ENCODE results near the gene ATP6AP1. TPM values are rescaled to one million over a fixed set of nuclear protein-coding genes. Genes with fewer than 3 reads are reported as not detected.
A peak's percentile ranks its signal among the peaks of the same experiment; 100 is the strongest.

Gene ATP6AP1
- polyA plus RNA-seq, 2 donors = 40.3 to 65.8 TPM

DNA sequence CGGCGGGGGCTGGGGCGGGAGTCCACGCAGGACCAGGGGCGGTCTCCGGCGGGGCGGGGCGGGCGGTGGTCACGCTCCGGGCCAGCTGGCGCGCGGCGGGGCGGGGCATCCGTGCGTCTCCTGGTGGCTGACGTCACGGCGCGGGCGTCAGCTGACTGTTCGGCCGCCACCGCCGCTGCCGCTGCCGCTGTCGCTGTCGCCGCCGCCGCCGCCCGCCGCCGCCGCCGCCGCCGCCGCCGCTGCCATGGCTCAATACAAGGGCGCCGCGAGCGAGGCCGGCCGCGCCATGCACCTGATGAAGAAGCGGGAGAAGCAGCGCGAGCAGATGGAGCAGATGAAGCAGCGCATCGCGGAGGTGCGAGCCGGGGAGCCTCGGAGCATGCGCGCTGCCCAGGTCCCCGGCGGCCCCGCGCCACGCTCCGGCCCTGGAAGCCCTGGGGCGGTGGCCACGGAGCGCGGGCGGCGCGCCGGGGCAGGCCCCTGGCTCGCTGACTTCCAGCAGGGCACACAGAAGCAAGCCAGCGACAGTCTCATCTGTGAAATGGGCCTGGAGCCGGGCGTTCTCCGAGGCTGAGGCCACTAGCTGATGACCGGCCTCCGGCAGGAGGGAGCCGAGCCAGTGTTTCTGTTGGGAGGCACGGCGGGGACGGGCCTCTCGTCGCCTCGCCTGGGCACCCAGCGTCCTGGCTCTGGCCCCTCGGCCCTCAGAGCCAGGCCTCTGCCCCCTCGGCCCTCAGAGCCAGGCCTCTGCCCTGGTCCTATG lies 15.7 kb downstream of the ATP6AP1 start, which contains the start of gene FAM50A:
TSS of gene FAM50A (plus strand) at position 150 of the 763 bp plus-strand sequence. CDS start at position 245, 95 bp downstream.
- Histone ChIP-seq H3K9me3 (ENCODE audit: control insufficient read depth in 2 of 2, insufficient read depth in 1 of 2, low read depth in 1 of 2, low read length in 1 of 2) (no peaks in the 10 kb centered on the region), H3K27ac (ENCODE audit: low read depth in 2 of 2, low read length in 1 of 2) (peak within 1 kb of the TSS; percentile 78 to 89), H3K4me3 (ENCODE audit: low read depth in 1 of 2, low read length in 2 of 2) (peak within 1 kb of the TSS; percentile 42 to 66), H3K36me3 (ENCODE audit: control insufficient read depth in 2 of 2, insufficient read depth in 2 of 2, low read length in 1 of 2) (peaks cover 0 to 20% of the 10 kb centered on the region in 2 donors), H3K4me1 (ENCODE audit: control insufficient read depth in 2 of 2, insufficient read depth in 2 of 2, low read length in 1 of 2) (peaks cover 7 to 8% of the 10 kb centered on the region in 2 donors), H3K27me3 (ENCODE audit: control insufficient read depth in 1 of 2, insufficient read depth in 2 of 2, low read length in 2 of 2) (no peaks in the 10 kb centered on the region)
- 1 to 27% methylated on average over 34 to 94 of the region's 94 CpGs for WGBS, 2 donors

DNA sequence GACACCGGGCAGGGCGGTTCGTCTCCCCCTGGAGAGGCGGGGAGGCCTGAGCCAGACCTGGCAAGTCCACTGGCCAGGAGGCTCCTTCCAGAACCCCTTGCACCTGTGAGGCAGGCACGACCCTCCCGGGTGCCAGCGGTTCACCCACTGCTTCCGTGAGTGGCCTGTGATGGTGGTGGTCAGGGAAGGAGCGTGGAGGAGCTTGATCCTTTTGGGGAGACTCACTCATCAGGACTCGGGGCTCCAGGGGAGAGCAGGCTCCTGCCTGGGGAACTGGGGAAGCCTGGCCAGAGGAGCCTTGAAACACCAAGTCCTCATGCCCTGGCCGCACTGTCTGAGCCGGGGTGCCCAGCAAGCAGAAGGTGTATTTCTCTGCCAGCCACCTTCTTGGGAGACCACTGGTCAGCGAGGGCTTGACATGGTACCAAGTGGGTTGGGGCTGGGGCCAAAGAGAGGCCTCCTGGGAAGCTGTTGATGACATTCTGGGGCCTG lies 16.3 kb downstream of the ATP6AP1 start:
- H3K36me3 ChIP-seq (ENCODE audit: control insufficient read depth in 2 of 2, insufficient read depth in 2 of 2, low read length in 1 of 2) = peaks cover 0 to 23% of the 10 kb centered on the region in 2 donors

DNA sequence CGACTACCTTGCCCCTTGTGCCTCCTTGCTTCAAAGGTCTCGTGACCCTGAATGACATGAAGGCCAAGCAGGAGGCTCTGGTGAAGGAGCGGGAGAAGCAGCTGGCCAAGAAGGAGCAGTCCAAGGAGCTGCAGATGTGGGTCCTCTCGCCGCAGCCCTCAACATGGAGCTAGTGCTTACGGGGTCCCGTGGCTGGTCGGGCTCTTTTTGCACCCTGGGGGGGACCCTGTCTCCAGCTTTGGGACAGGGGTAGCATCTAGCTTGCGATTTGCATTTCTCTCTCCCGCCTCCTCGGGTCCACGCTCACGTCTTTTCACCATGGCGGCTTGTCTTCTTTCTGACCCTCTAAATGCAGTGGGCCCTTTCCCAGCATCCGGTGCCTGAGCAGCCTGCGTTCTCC lies 17.3 kb downstream of the ATP6AP1 start:
- Histone ChIP-seq H3K27ac (ENCODE audit: low read depth in 2 of 2, low read length in 1 of 2) (no peak overlapping the region), H3K9me3 (ENCODE audit: control insufficient read depth in 2 of 2, insufficient read depth in 1 of 2, low read depth in 1 of 2, low read length in 1 of 2) (no peaks in the 10 kb centered on the region), H3K4me1 (ENCODE audit: control insufficient read depth in 2 of 2, insufficient read depth in 2 of 2, low read length in 1 of 2) (peaks cover 7 to 8% of the 10 kb centered on the region in 2 donors), H3K36me3 (ENCODE audit: control insufficient read depth in 2 of 2, insufficient read depth in 2 of 2, low read length in 1 of 2) (peaks cover 0 to 25% of the 10 kb centered on the region in 2 donors), H3K4me3 (ENCODE audit: low read depth in 1 of 2, low read length in 2 of 2) (no peak overlapping the region), H3K27me3 (ENCODE audit: control insufficient read depth in 1 of 2, insufficient read depth in 2 of 2, low read length in 2 of 2) (no peaks in the 10 kb centered on the region)
- WGBS, 2 donors = 91 to 95% methylated on average over 16 of the region's 16 CpGs

More for the DNA sequence above, 16.3 kb downstream of the ATP6AP1 start:
- H3K4me1 ChIP-seq (ENCODE audit: control insufficient read depth in 2 of 2, insufficient read depth in 2 of 2, low read length in 1 of 2) = peaks cover 7 to 8% of the 10 kb centered on the region in 2 donors
- H3K27ac ChIP-seq (ENCODE audit: low read depth in 2 of 2, low read length in 1 of 2) = peak overlapping the region; percentile 60 to 89
- WGBS, 2 donors = 56 to 73% methylated on average over 13 of the region's 13 CpGs
- H3K9me3 ChIP-seq (ENCODE audit: control insufficient read depth in 2 of 2, insufficient read depth in 1 of 2, low read depth in 1 of 2, low read length in 1 of 2) = no peaks in the 10 kb centered on the region
- peak overlapping the region; percentile 42 to 66 for H3K4me3 ChIP-seq (ENCODE audit: low read depth in 1 of 2, low read length in 2 of 2)
- no peaks in the 10 kb centered on the region for H3K27me3 ChIP-seq (ENCODE audit: control insufficient read depth in 1 of 2, insufficient read depth in 2 of 2, low read length in 2 of 2)

DNA sequence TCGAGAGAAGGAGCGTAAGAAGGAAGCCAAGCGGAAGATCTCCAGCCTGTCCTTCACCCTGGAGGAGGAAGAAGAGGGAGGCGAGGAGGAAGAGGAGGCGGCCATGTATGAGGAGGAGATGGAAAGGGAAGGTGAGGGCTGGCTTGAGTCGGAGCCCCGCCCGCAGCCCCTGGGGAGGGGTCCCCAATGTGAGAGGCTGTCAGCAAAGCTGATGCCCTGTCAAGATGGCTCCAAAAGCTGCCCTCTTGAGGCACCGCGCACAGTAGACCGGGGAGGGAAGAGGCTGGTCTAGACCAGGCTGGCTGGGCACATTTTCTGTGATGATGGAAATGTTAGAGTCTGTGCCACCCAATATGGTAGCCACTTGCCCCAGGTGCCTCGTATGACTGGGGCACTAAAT lies 18.0 kb downstream of the ATP6AP1 start:
- 87 to 96% methylated on average over 12 of the region's 12 CpGs for WGBS, 2 donors
- no peak overlapping the region for H3K4me3 ChIP-seq (ENCODE audit: low read depth in 1 of 2, low read length in 2 of 2)
- H3K36me3 ChIP-seq (ENCODE audit: control insufficient read depth in 2 of 2, insufficient read depth in 2 of 2, low read length in 1 of 2) = peaks cover 0 to 24% of the 10 kb centered on the region in 2 donors
- peaks cover 7 to 8% of the 10 kb centered on the region in 2 donors for H3K4me1 ChIP-seq (ENCODE audit: control insufficient read depth in 2 of 2, insufficient read depth in 2 of 2, low read length in 1 of 2)
- H3K27ac ChIP-seq (ENCODE audit: low read depth in 2 of 2, low read length in 1 of 2) = no peak overlapping the region
- H3K9me3 ChIP-seq (ENCODE audit: control insufficient read depth in 2 of 2, insufficient read depth in 1 of 2, low read depth in 1 of 2, low read length in 1 of 2) = no peaks in the 10 kb centered on the region
- no peaks in the 10 kb centered on the region for H3K27me3 ChIP-seq (ENCODE audit: control insufficient read depth in 1 of 2, insufficient read depth in 2 of 2, low read length in 2 of 2)

DNA sequence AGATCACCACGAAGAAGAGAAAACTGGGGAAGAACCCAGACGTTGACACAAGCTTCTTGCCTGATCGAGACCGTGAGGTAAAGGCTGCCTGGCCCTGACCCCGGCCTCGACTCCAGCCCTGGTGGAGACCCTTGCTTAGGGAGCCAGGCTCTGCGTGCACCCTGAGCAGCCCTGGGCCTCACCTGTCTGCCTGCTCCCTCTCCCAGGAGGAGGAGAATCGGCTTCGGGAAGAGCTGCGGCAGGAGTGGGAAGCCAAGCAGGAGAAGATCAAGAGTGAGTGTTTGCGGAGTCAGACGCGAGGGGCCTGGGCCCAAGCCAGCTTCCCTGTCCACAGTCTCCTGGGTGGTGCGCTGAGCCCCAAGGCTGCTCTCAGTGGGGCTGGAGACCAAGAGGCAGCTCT lies 20.0 kb downstream of the ATP6AP1 start:
- Histone ChIP-seq H3K4me1 (ENCODE audit: control insufficient read depth in 2 of 2, insufficient read depth in 2 of 2, low read length in 1 of 2) (peaks cover 3 to 6% of the 10 kb centered on the region in 2 donors), H3K4me3 (ENCODE audit: low read depth in 1 of 2, low read length in 2 of 2) (no peak overlapping the region), H3K9me3 (ENCODE audit: control insufficient read depth in 2 of 2, insufficient read depth in 1 of 2, low read depth in 1 of 2, low read length in 1 of 2) (no peaks in the 10 kb centered on the region), H3K27me3 (ENCODE audit: control insufficient read depth in 1 of 2, insufficient read depth in 2 of 2, low read length in 2 of 2) (no peaks in the 10 kb centered on the region), H3K27ac (ENCODE audit: low read depth in 2 of 2, low read length in 1 of 2) (no peak overlapping the region), H3K36me3 (ENCODE audit: control insufficient read depth in 2 of 2, insufficient read depth in 2 of 2, low read length in 1 of 2) (peaks cover 0 to 17% of the 10 kb centered on the region in 2 donors)
- 92 to 93% methylated on average over 14 of the region's 14 CpGs for WGBS, 2 donors

DNA sequence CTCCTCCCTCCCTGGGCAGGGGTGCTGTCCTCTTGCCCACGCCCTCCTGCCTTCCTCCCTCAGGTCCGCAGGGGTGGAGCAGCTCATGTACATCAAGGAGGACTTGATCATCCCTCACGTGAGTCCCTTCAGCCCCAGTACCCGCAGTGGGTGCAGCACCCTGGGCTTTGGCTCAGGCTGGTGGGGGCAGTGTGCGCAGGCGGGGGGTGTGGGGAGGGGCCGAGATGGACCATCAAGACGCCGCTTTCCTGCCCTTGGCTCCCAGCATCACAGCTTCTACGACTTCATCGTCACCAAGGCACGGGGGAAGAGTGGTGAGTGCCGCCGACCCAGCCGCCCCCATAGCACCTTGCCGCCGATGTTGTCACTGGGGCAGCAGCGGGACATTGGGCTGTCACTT lies 21.1 kb downstream of the ATP6AP1 start:
- no peak overlapping the region for H3K27ac ChIP-seq (ENCODE audit: low read depth in 2 of 2, low read length in 1 of 2)
- peaks cover 0 to 17% of the 10 kb centered on the region in 2 donors for H3K36me3 ChIP-seq (ENCODE audit: control insufficient read depth in 2 of 2, insufficient read depth in 2 of 2, low read length in 1 of 2)
- H3K9me3 ChIP-seq (ENCODE audit: control insufficient read depth in 2 of 2, insufficient read depth in 1 of 2, low read depth in 1 of 2, low read length in 1 of 2) = no peaks in the 10 kb centered on the region
- 95 to 96% methylated on average over 18 of the region's 18 CpGs for WGBS, 2 donors
- H3K27me3 ChIP-seq (ENCODE audit: control insufficient read depth in 1 of 2, insufficient read depth in 2 of 2, low read length in 2 of 2) = no peaks in the 10 kb centered on the region
- H3K4me1 ChIP-seq (ENCODE audit: control insufficient read depth in 2 of 2, insufficient read depth in 2 of 2, low read length in 1 of 2) = peaks cover 2 to 4% of the 10 kb centered on the region in 2 donors
- no peak overlapping the region for H3K4me3 ChIP-seq (ENCODE audit: low read depth in 1 of 2, low read length in 2 of 2)

DNA sequence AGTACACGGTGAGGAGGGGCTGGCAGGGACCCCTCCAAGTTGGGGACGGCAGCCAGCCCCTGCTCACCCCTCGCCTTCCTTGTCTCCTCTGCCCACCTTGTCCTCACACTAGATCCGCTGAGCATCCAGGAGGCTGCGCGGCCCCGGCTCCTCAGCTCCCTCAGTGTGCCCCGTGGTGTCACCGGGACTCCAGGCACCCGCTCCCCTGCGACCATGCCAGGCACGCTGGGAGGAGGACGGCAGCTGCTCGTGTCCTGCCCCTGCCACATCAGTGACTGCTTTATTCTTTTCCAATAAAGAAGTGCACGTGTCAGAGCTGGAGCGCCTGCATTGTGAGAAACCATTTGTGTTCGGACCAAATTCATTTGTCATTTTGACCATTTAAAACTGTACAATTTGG lies 21.8 kb downstream of the ATP6AP1 start:
- no peaks in the 10 kb centered on the region for H3K4me1 ChIP-seq (ENCODE audit: control insufficient read depth in 2 of 2, insufficient read depth in 2 of 2, low read length in 1 of 2)
- no peaks in the 10 kb centered on the region for H3K9me3 ChIP-seq (ENCODE audit: control insufficient read depth in 2 of 2, insufficient read depth in 1 of 2, low read depth in 1 of 2, low read length in 1 of 2)
- H3K27me3 ChIP-seq (ENCODE audit: control insufficient read depth in 1 of 2, insufficient read depth in 2 of 2, low read length in 2 of 2) = no peaks in the 10 kb centered on the region
- H3K4me3 ChIP-seq (ENCODE audit: low read depth in 1 of 2, low read length in 2 of 2) = no peak overlapping the region
- peaks cover 0 to 17% of the 10 kb centered on the region in 2 donors for H3K36me3 ChIP-seq (ENCODE audit: control insufficient read depth in 2 of 2, insufficient read depth in 2 of 2, low read length in 1 of 2)
- 91 to 95% methylated on average over 17 of the region's 17 CpGs for WGBS, 2 donors
- H3K27ac ChIP-seq (ENCODE audit: low read depth in 2 of 2, low read length in 1 of 2) = no peak overlapping the region

DNA sequence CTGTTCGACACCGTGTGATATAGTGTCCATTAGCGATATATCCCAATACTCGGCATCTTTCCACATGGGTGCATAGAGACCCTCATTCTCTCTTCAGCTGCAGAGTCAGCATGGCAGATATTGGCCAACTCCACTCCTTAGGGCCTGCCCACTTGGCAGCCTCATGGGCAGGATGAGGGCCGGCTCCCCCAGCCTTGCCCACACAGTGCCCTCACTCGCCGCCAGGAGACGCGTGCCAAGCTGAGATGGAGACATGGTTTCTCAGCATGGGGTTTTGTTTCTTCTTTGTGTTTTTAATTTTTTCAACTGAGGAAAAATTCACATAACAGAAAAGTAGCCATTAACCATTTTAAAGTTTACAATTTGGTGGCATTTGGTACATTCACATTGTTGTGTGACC lies 24.3 kb downstream of the ATP6AP1 start:
- no peaks in the 10 kb centered on the region for H3K4me1 ChIP-seq (ENCODE audit: control insufficient read depth in 2 of 2, insufficient read depth in 2 of 2, low read length in 1 of 2)
- peaks cover 0 to 17% of the 10 kb centered on the region in 2 donors for H3K36me3 ChIP-seq (ENCODE audit: control insufficient read depth in 2 of 2, insufficient read depth in 2 of 2, low read length in 1 of 2)
- H3K9me3 ChIP-seq (ENCODE audit: control insufficient read depth in 2 of 2, insufficient read depth in 1 of 2, low read depth in 1 of 2, low read length in 1 of 2) = no peaks in the 10 kb centered on the region
- H3K27me3 ChIP-seq (ENCODE audit: control insufficient read depth in 1 of 2, insufficient read depth in 2 of 2, low read length in 2 of 2) = no peaks in the 10 kb centered on the region
- WGBS, 2 donors = 82 to 91% methylated on average over 9 of the region's 9 CpGs
- no peak overlapping the region for H3K4me3 ChIP-seq (ENCODE audit: low read depth in 1 of 2, low read length in 2 of 2)
- H3K27ac ChIP-seq (ENCODE audit: low read depth in 2 of 2, low read length in 1 of 2) = no peak overlapping the region

DNA sequence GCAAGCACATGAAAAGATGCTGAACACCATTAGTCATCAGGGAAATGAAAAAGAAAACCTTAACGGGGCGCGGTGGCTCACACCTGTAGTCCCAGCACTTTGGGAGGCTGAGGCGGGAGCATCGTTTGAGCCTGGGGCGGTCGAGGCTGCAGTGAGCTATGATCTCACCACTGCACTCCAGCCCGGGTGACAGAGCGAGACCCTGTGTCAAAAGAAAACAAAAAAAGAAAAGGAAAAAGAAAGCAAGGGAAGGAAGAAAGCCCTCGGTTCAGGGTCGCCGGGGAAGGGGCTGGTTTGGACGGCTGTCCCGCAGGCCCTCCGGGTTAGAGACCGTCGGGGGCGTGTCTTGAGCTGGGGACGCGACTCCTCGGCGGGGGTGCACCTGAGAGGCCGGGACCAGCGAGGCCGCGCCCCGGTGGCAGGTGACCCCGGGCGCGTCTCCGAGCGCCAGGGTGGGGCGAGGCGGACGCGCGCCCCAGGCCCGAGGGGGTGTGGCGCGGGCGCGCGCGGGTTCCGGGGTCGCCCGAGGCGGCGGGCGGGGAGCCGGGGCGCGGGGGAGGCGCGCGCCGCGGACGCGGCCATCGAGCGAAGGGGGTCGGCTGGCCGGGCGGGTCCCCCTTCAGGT lies 29.1 kb downstream of the ATP6AP1 start:
- H3K27me3 ChIP-seq (ENCODE audit: control insufficient read depth in 1 of 2, insufficient read depth in 2 of 2, low read length in 2 of 2) = no peaks in the 10 kb centered on the region
- peaks cover 0 to 11% of the 10 kb centered on the region in 2 donors for H3K4me1 ChIP-seq (ENCODE audit: control insufficient read depth in 2 of 2, insufficient read depth in 2 of 2, low read length in 1 of 2)
- peaks cover 0 to 4% of the 10 kb centered on the region in 2 donors for H3K9me3 ChIP-seq (ENCODE audit: control insufficient read depth in 2 of 2, insufficient read depth in 1 of 2, low read depth in 1 of 2, low read length in 1 of 2)
- H3K4me3 ChIP-seq (ENCODE audit: low read depth in 1 of 2, low read length in 2 of 2) = peak overlapping the region; percentile 49 to 67
- 2 to 31% methylated on average over 18 to 65 of the region's 65 CpGs for WGBS, 2 donors
- H3K36me3 ChIP-seq (ENCODE audit: control insufficient read depth in 2 of 2, insufficient read depth in 2 of 2, low read length in 1 of 2) = peaks cover 0 to 14% of the 10 kb centered on the region in 2 donors
- H3K27ac ChIP-seq (ENCODE audit: low read depth in 2 of 2, low read length in 1 of 2) = peak overlapping the region; percentile 72 to 73
